NB4 (cell line): ENCODE results near the gene PALM3.

Source experiments
- POLR2A ChIP-seq: IDR thresholded peaks from 2 replicates; pipeline ENCODE4 v1.6.1; 2011; ENCODE audit warnings: mild to moderate bottlenecking; ENCODE audit not compliant: insufficient read length; ENCODE audit errors: extremely low read depth
- TF ChIP-seq, protein P1 (sequence below): IDR thresholded peaks from one replicate; pipeline ENCODE4 v1.5.1; 2012; ENCODE audit warnings: low read depth, low read length

DNA sequence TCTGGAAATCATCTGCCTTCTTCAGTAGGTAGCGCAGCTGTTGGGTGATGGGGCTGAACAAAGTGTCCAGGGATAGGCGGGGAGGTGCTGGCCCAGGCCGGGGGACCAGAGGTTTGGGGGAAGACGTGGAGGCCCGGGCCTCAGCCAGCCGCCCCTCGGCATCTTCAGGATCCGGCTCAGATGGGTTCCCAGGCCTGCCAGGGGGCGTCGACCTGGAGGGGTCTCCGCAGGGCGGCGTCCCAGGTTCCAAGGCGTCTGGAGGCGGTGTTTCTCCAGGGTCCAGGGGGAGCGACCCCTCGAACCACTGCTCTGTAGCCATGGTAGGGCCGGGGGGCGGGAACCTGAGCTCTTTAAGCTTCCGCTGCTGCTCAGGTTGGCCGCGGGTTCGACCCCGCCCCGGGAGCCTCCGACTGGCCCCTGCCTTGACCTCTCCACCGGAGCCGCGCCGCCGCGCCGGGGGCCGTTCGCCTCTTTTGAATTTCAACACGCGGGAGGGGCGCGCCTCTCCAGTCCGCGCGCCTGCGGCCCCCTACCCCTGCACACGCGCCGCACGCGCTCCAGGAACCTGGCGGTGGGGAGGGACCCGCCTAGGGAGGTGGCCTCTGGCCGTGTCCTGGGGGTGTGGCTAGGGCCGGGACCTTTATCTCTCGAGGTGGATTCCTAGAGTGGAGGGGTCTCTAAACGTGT, 23.6 kb upstream of the PALM3 start, which contains the start of gene C19orf67:
- TF ChIP-seq, protein P1, sequence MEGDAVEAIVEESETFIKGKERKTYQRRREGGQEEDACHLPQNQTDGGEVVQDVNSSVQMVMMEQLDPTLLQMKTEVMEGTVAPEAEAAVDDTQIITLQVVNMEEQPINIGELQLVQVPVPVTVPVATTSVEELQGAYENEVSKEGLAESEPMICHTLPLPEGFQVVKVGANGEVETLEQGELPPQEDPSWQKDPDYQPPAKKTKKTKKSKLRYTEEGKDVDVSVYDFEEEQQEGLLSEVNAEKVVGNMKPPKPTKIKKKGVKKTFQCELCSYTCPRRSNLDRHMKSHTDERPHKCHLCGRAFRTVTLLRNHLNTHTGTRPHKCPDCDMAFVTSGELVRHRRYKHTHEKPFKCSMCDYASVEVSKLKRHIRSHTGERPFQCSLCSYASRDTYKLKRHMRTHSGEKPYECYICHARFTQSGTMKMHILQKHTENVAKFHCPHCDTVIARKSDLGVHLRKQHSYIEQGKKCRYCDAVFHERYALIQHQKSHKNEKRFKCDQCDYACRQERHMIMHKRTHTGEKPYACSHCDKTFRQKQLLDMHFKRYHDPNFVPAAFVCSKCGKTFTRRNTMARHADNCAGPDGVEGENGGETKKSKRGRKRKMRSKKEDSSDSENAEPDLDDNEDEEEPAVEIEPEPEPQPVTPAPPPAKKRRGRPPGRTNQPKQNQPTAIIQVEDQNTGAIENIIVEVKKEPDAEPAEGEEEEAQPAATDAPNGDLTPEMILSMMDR, result no peak
- no peak for TF ChIP-seq POLR2A
